Measurements from ENCODE around the gene NFYC.

Gene NFYC

DNA sequence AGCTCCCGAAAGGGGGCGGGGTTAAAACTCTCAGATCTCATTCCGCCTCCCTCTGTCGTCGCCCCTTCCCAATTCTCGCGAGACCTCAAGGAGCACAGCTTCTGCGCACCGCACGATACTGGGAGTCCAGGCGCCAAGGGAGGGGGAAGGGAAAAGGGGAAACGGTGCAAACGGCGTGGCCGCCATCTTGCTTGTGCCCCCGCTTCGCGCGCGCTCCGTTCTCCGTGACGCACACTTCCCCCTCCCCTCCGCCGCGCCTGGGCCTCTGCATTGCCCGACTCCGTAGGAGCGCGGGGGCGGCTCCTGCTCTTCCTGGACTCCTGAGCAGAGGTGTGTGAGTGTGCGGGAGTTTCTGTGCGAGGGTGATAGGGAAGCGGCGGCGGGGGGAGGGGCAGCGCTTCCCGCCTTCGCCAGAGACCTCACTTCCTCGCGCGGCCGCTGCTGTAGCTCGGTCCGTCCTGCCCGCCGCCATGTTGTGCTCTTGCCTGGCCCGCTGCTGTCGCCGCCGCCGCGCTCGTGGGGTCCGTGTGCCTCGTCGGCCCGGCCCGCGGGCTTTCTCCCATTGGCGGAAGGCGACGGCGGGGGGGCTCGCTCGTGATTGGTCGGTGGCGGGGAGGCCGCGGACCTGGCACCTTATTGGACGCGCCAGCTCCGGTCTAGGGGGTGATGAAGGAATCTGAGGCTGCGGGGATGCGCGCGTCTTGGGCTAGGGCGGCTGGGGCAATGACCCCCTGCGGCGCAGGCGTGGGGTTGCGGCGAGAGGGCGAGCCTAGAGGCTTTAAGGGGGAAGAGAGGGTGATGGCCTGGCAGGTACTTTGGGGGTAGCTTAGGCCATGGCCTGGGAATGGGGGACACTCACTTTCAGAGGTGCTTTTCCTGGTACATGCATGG, at the start of gene NFYC:
TSS of gene NFYC (plus strand) at position 167 of the 891 bp plus-strand sequence. CDS start 47,140 bp downstream, outside the sequence.
- H3K4me3 ChIP-seq (ENCODE audit: low read depth, low read length), result peak within 1 kb of the TSS; percentile 86
- peak; percentile 76 for DNase-seq (ENCODE audit: low read depth, low spot score)
- ChIA-PET POLR2A (interaction anchor here (0.5 to 1.6 kb wide), 13 partner anchors 8 to 256 kb away, joined by 3 to 10 read pairs (median 4); no protein-coding TSS in a partner anchor), CTCF (interaction anchor here (0.9 to 4.6 kb wide), 9 partner anchors 9 to 261 kb away, joined by 3 to 29 read pairs (median 4); no protein-coding TSS in a partner anchor)
- TF ChIP-seq, protein P1, sequence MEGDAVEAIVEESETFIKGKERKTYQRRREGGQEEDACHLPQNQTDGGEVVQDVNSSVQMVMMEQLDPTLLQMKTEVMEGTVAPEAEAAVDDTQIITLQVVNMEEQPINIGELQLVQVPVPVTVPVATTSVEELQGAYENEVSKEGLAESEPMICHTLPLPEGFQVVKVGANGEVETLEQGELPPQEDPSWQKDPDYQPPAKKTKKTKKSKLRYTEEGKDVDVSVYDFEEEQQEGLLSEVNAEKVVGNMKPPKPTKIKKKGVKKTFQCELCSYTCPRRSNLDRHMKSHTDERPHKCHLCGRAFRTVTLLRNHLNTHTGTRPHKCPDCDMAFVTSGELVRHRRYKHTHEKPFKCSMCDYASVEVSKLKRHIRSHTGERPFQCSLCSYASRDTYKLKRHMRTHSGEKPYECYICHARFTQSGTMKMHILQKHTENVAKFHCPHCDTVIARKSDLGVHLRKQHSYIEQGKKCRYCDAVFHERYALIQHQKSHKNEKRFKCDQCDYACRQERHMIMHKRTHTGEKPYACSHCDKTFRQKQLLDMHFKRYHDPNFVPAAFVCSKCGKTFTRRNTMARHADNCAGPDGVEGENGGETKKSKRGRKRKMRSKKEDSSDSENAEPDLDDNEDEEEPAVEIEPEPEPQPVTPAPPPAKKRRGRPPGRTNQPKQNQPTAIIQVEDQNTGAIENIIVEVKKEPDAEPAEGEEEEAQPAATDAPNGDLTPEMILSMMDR (IDR thresholded peaks at IDR 0.05; ENCODE audit: insufficient read depth, low read length, missing control alignments), result no peak

DNA sequence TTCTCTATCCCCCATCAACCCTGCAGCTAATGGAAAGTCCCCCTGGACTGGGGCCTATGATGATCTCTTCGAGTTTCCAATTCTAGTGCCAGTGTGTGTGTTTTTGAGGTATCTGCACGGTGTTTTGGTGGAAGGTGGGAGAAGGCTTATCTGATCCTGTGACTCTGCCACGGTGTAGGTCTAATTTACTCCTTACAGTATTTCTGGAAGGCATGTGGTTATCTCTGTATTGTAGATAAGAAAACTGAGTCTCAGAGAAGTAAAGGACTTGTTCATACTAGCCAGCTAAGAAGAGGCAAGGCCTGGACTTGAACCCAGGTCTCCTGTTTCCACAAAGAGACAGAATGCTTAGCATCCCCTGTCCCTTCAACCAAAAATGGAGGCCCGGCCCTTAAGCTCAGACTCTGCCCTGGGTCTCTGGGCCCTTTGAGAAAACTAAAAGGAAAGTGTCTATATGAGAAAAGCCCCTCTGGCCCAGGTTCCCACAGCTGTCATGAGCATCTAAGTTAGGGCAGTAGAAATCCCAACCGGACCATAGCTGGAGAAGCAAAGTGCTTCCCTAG, 46.3 kb upstream of the NFYC start:
- DNase-seq (ENCODE audit: low read depth, low spot score), result no peak
- TF ChIP-seq, protein P1 (IDR thresholded peaks at IDR 0.05; ENCODE audit: insufficient read depth, low read length, missing control alignments), result no peak
- H3K4me3 ChIP-seq (ENCODE audit: low read depth, low read length), result no peak overlapping the region
- ChIA-PET POLR2A (no interaction called here), CTCF (interaction anchor here (1.3 kb wide), 1 partner anchor 24 kb away, joined by 5 read pairs; no protein-coding TSS in a partner anchor)

DNA sequence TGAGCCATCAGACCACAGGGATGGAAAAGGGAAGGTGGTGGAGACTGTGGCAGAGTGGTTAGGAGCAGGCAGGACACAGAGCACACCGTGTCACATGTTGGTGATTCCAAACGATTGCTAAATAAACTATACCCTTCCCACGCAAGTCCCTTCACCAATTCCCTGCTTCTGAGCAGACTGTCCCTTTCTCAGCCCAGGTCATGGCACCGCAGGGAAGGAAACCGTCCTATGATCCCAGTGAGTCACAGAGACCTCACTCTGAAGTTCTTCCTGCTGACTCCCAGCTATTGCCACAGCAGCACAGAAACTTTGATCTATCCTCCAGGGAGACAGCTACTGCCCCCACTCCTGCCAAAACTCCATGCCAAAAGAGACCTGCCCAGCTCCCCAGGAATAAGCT, 45.2 kb upstream of the NFYC start:
- CTCF ChIA-PET, result interaction anchor here (1.1 kb wide), 1 partner anchor 56 kb away, joined by 3 read pairs; no protein-coding TSS in a partner anchor
- no peak for DNase-seq (ENCODE audit: low read depth, low spot score)
- H3K4me3 ChIP-seq (ENCODE audit: low read depth, low read length), result no peak overlapping the region
- POLR2A ChIA-PET, result interaction anchor here (0.7 kb wide), 1 partner anchor 38 kb away, joined by 4 read pairs; no protein-coding TSS in a partner anchor
- TF ChIP-seq, protein P1 (IDR thresholded peaks at IDR 0.05; ENCODE audit: insufficient read depth, low read length, missing control alignments), result no peak

DNA sequence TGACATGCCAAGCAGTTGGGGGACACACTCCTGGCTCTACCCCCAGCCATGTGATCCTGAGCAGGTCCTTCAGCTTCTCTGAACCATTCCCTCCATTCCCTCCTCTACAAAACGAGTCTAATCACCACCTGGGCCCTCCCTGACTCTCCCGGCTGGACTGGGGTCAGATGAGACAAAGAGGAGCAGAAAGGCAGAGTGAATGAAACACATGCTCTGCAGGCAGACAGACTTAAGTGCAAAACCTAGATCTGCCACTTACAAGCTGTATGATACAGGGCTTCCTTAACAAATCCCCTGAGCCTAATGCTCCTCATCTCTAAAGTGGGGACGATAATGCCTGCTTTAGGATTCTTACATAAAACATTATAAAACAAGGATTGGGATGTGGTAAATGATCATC, 43.3 kb upstream of the NFYC start:
- CTCF ChIA-PET, result interaction anchor here (0.8 to 1.2 kb wide), 2 partner anchors 9 to 35 kb away, joined by 3 to 4 read pairs; no protein-coding TSS in a partner anchor

DNA sequence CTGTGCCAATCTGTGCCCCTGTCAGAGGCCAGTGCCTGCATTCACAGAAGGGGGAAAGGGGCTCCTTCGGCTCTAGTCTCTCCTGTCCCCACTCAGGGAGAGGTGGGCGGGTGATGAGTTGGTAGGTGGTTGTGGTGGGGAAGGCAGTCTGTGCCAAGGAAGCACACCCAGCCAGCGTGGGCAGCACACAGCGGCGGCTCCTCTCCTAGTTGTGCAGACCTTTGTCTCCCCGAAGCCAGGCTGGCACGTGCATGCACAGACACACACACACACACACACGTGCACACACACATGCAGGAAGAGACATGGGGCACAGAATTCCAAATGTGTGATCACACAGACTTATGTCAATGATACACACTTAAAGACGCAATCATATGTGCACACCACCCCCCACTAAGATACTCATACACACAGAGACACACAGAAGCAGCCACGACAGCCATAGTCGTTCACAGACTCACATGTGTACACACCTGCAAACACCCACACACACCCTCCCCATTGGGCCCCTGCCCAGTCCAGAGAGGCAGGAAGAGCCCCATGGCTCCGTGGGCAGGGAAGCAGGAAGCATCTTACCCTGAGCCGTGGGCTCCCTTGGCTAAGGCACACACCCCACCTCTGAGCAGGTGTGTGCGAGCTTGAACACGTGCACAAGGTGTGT, 42.4 kb upstream of the NFYC start:
- CTCF ChIA-PET, result interaction anchor here (0.5 to 1.5 kb wide), 2 partner anchors 20 to 36 kb away, joined by 3 read pairs; no protein-coding TSS in a partner anchor
- TF ChIP-seq, protein P1 (IDR thresholded peaks at IDR 0.05; ENCODE audit: insufficient read depth, low read length, missing control alignments), result no peak
- no peak overlapping the region for H3K4me3 ChIP-seq (ENCODE audit: low read depth, low read length)
- no peak for DNase-seq (ENCODE audit: low read depth, low spot score)
- POLR2A ChIA-PET, result no interaction called here

More for the DNA sequence above, 43.3 kb upstream of the NFYC start:
- TF ChIP-seq, protein P1 (IDR thresholded peaks at IDR 0.05; ENCODE audit: insufficient read depth, low read length, missing control alignments), result no peak
- H3K4me3 ChIP-seq (ENCODE audit: low read depth, low read length), result no peak overlapping the region
- no peak for DNase-seq (ENCODE audit: low read depth, low spot score)
- POLR2A ChIA-PET, result no interaction called here
